HG03439 (cell line): Measurements from ENCODE around the gene DCTN4.
A peak's percentile ranks its signal among the peaks of the same experiment; 100 is the strongest.
"Not testable (repeated sequence)": the region's sequence is repeated elsewhere in the genome, so short reads cannot be mapped to it uniquely, and the experiment has no call there.

Source experiments
- ATAC-seq: cut with Tn5 transposase; IDR thresholded peaks from one replicate; pipeline ENCODE4 v1.9.1; 2021; ENCODE audit warnings: mild to moderate bottlenecking, moderate library complexity; ENCODE audit not compliant: unreplicated experiment

Gene DCTN4

GRCh38 chr5:150742455-150743141, 16.2 kb downstream of the DCTN4 start:
- not testable (repeated sequence) for ATAC-seq

GRCh38 chr5:150740992-150741391, 17.8 kb downstream of the DCTN4 start:
- ATAC-seq, result no peak

GRCh38 chr5:150738862-150739261, 20.0 kb downstream of the DCTN4 start:
- no peak for ATAC-seq

DNA sequence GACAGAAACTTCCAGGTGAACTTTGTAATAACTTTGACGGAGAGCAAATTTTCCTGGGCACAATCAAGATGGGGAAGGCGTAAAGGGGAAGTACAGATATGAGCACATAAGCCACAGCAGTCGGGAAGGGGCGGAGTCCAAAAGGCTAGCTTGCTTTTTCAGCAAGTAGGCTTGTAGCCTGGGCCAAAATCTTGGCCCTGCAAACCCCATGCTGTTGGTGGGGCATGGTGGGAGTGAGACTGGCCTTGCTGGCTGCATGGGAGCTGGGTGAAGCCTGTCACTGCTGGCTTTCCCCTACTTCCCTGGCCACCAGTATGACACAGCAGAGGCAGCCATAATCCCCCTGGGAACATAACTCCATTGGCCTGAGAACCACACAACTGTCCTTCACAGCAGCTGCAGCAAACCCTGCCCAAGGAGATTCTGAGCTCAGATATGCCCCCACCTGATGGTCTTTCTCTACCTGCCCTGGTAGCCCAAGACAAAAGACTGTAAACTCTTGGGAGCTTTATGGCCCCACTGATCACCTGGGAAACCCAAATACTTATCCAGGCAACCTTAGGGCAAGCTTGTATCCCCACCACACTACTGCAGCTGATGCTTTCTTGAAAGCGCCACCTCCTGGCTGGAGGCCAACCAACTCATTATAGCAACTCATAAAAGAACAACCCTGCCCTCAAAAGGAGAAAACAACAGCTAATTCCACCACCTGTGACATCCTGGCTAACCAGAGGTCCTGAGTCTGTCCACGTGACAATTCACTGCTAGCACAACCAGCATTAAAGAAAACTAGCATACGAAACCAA, 24.0 kb downstream of the DCTN4 start:
- ATAC-seq, result peak; percentile 75

DNA sequence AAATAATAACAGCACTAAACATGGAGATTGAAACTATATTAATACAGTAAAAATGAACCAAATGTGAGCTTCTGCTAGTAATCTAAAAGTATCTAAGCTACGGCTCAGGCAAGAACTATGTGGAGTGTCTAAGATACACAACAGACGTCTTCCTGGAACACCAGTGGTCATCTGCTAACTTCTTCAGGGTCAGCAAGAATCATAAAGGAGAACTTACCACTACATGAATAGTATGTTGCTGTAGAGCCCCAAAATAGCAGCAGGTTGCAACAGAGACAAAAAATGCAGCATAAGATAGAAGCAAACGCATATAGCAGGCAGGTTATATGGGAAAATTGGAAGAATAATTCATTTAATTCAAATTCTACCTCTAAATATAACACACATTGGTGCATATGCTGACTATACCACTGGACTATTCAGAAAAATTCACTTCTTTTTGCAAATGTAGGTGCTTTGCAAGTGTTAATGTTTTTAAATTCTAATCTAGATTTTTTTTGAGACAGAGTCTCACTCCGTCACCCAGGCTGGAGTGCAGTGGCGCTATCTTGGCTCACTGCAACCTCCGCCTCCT, 27.1 kb downstream of the DCTN4 start:
- no peak for ATAC-seq

GRCh38 chr5:150729859-150730258, 29.0 kb downstream of the DCTN4 start:
- no peak for ATAC-seq

DNA sequence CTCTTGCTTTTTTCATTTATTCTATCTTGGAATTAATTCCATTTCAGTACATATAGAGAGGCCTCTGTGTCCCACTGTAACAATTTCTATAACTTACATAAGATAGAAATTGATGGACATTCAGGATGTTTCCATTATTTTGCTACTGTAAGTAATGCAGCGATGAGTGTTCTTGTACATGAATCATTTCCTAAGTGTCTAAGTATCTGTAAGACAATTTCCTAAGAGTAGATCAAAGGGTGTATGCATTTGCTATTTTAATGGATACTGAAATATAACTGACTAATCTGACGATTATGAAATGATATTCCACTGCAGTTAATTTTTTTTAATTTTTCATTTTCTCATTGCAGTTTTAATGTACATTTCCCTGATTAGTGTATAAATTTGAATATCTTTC, 35.0 kb downstream of the DCTN4 start:
- no peak for ATAC-seq

DNA sequence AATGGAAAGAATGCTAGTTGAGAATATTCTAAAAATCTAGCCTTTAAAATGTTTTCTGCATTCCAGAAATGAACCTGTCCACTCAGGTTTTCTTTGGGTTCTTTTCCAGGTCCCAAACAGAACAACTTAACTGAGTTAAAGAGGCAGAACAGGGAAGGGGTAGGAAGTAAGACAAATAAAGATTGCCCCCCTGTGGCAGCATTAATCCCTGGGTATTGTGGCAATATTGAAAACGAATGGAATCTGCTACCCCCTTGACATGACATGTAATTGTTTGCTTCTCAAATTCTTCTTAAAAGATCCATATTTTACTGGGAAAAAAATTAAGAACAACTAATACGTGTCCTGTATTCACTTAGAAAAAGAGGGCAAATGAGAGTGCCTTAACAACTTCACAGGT, 48.7 kb downstream of the DCTN4 start:
- ATAC-seq, result no peak

- no peak for ATAC-seq
Observed at GRCh38 chr5:150706776-150707390, 51.9 kb downstream of the DCTN4 start.

DNA sequence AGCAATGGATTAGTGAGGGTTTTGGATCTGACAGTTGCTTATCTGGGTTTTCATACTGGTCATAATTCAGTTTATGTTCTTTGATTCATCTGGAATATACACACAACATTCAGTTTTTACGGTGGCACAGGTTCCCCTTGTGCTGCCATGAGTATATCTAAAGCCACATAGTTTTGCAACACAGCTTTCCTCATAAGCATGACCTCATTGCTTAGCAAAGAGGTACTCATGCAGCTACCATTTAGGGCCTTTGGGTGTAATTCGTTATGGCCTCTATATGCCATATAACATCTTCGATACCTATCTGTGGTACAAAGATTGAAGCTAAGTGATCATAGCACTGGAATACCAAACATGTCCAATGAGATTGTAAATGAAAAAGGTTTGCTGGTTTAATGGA, 55.1 kb downstream of the DCTN4 start:
- ATAC-seq, result no peak

DNA sequence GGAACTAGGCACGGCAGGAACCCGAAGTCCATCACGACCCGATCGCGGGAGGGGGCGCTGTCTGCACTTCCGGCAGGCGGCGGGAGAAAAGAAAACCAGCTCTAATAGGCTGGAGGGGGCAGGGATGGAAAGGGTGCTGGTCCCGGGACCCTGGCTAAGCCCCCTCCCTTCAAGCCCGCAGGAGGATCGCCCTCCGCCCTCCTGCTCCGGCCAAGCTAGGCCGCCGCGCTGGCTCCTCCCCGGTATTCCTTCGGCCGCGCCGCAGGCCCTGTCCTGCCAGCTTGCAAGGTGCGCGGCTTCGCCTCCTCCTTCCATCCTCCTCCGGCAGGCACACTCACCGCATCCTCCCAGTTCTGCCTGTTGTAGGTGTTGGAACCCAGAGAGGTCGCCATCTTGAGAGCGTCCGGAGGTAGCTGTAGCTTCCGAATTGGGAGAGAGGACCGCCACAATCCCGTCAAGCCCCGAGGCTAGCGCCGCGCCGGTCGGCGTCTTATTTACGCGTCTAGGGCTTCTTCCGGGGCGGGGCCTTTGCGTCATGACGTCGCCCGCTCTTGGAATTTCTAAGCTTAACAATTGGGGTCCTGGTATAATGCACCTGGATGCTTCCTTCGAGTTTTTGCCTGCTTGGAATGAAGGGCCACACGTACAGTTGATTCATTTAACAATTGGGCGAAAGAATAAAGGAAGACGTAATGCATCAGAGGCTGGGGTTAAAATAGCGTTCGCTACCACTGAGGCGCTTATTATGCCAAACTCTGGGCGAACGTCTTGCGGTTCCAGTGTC, 58.0 kb downstream of the DCTN4 start, which contains the start of gene RBM22:
TSS of gene RBM22 (minus strand) at position 469 of the 784 bp plus-strand sequence. CDS start at position 392, 77 bp downstream.
- peak; percentile 96 for ATAC-seq

DNA sequence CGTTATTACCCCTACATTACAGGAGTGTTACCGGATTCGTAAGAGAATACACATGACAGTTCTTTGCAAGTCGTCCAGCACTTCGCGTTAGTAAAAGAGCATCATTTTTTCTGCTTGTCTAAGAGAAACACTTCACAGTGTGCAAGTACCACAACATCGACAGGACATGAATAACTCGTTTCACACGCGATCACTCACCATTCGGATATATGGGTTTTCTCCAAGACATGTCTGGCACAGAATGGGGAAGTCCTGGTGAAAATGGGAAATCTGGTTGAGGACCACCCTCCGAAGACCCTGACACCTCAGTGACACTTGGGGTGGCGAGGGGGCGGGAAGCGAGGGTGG, 58.6 kb downstream of the DCTN4 start:
- ATAC-seq, result no peak

DNA sequence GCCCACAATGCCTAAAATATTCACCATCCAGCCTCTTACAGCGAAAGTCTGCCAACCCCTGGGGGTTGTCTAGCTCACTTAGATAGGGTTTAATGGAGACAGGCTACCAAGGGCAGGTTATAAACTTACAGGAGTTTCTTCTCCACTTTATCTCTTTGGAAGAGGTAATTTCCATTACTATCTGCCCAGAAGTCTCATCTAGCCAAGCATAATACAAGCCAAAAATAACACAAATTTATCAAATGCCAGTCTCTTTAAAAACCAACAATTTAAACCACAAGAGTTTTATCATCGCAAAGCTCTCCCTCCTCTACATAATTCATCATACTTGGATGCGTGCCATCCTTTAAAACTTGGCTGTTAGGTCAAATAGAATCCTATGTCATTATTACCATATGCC, 64.2 kb downstream of the DCTN4 start:
- no peak for ATAC-seq

- no peak for ATAC-seq
Observed at GRCh38 chr5:150692276-150692675, 66.5 kb downstream of the DCTN4 start.

GRCh38 chr5:150690760-150691159, 68.1 kb downstream of the DCTN4 start:
- no peak for ATAC-seq

DNA sequence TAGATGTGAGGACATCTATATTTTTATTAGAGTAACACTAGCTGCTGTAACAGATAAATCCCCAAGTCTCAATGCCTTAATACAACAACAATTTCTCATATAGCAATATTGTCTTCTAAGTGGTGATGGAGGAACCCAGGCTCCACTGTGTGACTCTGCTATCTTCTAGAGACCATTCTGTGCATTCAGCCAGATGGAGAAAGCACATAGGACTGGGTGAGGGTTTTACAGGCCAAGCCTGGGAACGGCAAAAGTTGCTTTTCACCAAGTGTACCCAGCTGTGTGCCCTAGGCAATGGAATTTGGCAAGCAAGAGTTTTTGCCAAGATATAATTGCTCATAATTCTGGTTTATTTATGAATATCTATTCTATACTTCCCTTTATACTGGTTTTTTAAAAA, 69.7 kb downstream of the DCTN4 start:
- no peak for ATAC-seq

DNA sequence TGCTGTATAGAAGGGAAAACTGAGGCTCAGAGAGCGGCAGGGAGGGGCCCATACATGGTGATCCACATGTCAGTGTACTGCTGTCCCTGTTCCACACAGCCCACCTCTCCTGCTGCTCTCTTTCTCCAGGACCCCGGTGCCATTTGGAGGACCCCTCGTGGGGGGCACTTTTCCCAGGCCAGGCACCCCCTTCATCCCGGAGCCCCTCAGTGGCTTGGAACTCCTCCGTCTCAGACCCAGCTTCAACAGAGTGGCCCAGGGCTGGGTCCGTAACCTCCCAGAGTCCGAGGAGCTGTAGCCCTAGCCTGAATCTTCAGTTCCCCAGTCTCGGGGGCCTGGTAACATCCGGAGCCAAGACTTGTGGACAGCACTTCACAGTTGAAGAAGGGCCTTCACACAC, 82.2 kb downstream of the DCTN4 start:
- ATAC-seq, result no peak

- no peak for ATAC-seq
Observed at GRCh38 chr5:150675069-150675468, 83.7 kb downstream of the DCTN4 start.

- no peak for ATAC-seq
Observed at GRCh38 chr5:150674341-150674821, 84.4 kb downstream of the DCTN4 start.

- ATAC-seq, result no peak
Observed at GRCh38 chr5:150672884-150673275, 85.9 kb downstream of the DCTN4 start.
